HG02981 (cell line): ENCODE measurements around the gene S100A10.

Experiments
- ATAC-seq: cut with Tn5 transposase; IDR thresholded peaks from one replicate; pipeline ENCODE4 v1.9.1; 2021; ENCODE audit warnings: mild to moderate bottlenecking, moderate library complexity; ENCODE audit not compliant: unreplicated experiment

Gene S100A10

DNA sequence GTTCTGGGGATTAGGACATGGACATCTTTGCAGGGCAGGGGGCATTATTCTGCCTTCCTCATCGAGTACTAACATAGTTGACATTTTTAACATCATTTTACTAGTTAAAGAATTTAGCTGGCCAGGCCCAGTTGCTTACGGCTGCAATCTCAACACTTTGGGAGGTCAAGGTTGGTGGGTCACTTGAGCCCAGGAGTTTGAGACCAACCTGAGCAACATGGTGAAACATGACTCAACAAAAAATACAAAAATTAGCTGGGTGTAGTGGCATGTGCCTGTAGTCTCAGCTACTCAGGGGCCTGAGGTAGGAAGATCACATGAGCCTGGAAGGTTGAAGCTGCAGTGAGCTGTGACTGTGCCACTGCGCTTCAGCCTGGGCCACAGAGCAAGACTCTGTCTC is 54.5 kb downstream of the S100A10 start:
- ATAC-seq, result no peak

GRCh38 chr1:151936653-151937052 is 57.0 kb downstream of the S100A10 start:
- ATAC-seq, result no peak

DNA sequence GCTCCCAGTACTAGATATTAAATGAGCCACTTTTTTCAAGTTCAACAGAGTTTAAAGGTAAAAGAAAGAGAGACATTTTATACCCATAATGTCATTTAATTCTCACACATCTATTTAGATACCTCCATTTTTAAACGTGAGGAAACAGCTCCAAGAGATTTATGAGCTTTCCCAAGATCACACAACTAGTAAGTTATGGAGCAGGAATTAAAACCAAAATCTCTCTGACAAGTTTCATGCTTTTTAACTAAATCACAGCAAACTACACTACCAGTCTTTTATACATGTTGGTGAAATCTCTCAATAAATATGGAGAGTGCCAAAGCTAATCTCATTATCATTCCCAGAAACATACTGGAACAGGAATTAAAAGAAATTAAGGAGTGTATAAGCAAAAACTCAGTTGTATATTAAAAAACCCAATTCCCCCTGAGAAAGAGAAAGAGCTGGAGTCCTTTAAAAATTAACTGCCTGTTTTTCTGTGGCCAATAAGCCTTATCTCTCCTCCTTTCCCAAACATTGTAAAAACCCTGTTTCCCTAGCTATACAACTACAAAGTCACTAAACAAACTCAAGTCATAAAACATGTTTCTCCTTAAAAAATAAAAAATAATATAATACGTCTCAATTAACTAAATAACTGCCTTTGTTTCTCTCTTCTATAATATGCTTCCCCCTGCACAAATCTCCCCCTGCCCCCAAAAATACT is 57.6 kb downstream of the S100A10 start:
- ATAC-seq, result no peak

- no peak for ATAC-seq
Measured at GRCh38 chr1:151935154-151935553, 58.5 kb downstream of the S100A10 start.

DNA sequence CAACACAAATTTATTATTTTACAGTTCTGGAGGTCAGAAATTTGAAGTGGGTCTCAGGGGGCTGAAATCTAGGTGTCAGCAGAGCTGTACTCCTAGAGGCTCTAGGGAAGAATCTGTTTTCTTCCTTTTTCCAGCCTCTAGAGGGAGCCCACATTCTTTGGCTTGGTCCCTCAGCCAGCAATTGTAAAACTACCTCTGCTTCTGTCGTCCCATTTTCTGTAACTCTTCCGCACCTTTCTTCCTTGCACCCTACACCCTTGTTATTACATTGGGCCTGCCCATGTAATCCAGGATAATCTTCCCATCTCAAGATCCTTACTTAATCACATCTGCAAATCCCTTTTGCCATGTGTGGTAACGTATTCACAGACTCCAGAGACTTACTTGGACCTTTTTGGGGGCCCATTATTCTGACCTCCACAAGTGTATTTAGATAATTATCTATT is 59.6 kb downstream of the S100A10 start:
- ATAC-seq, result no peak
